K562 (cell line): ENCODE data around the gene WDR93.

Experiments used
- HCFC1 ChIP-seq: IDR thresholded peaks from 2 replicates; pipeline ENCODE4 v1.6.1; 2012; ENCODE audit warnings: low read depth, low read length, improper control_type of control experiment
- POLR2AphosphoS5 ChIP-seq: IDR thresholded peaks from 2 replicates; pipeline ENCODE4 v1.6.1; 2011; ENCODE audit warnings: mild to moderate bottlenecking, low read depth, low read length, moderate library complexity; ENCODE audit not compliant: control insufficient read depth, insufficient read depth
- TF ChIP-seq, protein P1 (sequence below): fragments of 450-650 bp; IDR thresholded peaks from 2 replicates; pipeline ENCODE4 v1.6.1; 2014; ENCODE audit warnings: low read depth, mild to moderate bottlenecking, moderate library complexity, borderline replicate concordance
- TF ChIP-seq, protein P2 (sequence below): fragments of 250-450 bp; sonication (Bioruptor Pico); IDR thresholded peaks from 2 replicates; pipeline ENCODE4 v1.5.0; 2020; ENCODE audit warnings: mild to moderate bottlenecking, borderline replicate concordance

DNA sequence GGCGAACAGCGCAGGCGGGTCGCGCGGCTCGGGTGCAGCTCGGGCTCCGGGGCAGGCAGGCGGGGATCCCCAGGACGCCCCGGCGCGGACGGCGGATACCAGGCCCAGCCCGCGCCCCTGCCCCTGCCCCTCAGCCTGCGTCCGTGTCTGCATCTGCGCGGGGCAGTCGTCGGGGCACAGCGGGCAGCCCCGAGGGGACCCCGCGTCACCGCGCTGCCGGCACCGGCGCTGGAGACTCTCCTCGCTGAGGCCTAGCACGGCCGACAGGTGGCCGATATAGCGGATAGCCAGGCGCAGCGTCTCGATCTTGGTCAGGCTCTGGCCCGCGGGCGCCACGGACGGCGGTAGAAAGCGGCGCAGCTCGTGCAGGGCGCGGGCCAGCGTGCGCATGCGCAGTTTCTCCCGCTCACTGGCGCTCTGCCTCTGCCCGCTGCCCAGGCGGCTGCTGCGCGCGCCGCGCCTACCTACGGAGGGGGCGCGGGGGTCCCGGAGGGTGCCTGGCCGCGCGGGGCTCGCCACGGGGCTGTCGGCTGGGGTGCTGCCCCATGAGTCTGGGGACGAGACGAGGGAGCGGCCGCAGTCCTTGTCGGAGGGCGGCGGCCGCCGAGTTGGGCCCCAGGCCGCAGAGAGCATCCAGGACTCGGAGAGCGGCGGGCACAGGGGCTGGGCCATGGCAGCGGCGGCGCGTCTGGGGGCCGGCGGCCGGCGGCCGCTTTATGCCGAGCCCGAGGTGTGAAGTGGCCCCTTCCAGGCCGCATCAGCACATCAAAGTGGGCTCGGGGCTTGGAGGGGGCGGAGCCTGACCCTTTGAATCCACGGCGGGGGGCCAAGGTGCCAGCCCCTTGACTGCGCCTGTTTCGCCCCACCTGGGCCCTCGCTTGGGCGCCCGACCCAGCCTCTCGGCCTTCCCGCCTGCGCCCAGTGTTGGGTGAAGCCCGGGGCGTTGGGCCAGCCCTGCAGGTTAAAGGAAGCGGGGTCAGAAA lies 60.2 kb downstream of the WDR93 start, which contains the start of gene MESP1:
- no peak for TF ChIP-seq POLR2AphosphoS5
- TF ChIP-seq, protein P1, sequence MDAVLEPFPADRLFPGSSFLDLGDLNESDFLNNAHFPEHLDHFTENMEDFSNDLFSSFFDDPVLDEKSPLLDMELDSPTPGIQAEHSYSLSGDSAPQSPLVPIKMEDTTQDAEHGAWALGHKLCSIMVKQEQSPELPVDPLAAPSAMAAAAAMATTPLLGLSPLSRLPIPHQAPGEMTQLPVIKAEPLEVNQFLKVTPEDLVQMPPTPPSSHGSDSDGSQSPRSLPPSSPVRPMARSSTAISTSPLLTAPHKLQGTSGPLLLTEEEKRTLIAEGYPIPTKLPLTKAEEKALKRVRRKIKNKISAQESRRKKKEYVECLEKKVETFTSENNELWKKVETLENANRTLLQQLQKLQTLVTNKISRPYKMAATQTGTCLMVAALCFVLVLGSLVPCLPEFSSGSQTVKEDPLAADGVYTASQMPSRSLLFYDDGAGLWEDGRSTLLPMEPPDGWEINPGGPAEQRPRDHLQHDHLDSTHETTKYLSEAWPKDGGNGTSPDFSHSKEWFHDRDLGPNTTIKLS: peak; percentile 40; the same call in 1 of the 2 replicates
- TF ChIP-seq HCFC1: peak; percentile 43
- TF ChIP-seq, protein P2, sequence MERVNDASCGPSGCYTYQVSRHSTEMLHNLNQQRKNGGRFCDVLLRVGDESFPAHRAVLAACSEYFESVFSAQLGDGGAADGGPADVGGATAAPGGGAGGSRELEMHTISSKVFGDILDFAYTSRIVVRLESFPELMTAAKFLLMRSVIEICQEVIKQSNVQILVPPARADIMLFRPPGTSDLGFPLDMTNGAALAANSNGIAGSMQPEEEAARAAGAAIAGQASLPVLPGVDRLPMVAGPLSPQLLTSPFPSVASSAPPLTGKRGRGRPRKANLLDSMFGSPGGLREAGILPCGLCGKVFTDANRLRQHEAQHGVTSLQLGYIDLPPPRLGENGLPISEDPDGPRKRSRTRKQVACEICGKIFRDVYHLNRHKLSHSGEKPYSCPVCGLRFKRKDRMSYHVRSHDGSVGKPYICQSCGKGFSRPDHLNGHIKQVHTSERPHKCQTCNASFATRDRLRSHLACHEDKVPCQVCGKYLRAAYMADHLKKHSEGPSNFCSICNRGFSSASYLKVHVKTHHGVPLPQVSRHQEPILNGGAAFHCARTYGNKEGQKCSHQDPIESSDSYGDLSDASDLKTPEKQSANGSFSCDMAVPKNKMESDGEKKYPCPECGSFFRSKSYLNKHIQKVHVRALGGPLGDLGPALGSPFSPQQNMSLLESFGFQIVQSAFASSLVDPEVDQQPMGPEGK (CRISPR knock-in tag): no peak
